HS-27A (cell line): ENCODE results near the gene WNT9A.

Experiments
- DNase-seq: peaks from one replicate; pipeline ENCODE4 v3.0.0-alpha.2; 2012; ENCODE audit warnings: low read depth, missing footprints

WNT9A gene

DNA sequence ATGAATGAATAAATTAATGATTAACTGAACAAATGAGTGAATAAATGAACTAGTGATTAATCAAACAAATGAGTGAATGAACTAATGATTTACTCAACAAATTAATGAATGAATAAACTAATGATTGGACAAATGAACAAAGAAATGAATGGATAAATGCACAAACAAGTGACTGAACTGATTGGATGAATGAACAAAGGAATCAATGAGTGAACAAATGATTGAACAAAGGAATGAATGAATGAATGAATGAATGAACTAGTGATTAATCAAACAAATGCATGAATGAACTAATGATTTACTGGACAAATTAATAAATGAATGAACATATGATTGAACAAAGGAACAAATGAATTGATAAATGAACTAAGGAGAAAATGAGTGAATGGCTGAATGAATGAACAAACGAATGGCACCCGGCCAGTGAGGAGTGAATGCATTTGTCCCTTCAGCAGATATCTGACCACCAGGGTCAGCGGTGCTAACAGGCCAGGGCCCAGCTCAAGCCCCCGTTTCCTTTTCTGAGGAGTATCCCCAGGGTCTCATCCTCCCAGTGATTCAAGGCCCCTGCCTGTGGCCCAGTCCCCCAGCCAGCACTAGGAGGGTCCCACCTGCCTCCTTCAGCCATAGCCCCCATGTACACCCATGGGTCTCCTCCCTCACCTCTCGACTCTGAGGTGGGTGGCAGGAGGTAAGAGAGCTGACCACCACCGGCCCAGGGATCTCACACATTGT lies 49.9 kb downstream of the WNT9A start:
- no peak for DNase-seq

DNA sequence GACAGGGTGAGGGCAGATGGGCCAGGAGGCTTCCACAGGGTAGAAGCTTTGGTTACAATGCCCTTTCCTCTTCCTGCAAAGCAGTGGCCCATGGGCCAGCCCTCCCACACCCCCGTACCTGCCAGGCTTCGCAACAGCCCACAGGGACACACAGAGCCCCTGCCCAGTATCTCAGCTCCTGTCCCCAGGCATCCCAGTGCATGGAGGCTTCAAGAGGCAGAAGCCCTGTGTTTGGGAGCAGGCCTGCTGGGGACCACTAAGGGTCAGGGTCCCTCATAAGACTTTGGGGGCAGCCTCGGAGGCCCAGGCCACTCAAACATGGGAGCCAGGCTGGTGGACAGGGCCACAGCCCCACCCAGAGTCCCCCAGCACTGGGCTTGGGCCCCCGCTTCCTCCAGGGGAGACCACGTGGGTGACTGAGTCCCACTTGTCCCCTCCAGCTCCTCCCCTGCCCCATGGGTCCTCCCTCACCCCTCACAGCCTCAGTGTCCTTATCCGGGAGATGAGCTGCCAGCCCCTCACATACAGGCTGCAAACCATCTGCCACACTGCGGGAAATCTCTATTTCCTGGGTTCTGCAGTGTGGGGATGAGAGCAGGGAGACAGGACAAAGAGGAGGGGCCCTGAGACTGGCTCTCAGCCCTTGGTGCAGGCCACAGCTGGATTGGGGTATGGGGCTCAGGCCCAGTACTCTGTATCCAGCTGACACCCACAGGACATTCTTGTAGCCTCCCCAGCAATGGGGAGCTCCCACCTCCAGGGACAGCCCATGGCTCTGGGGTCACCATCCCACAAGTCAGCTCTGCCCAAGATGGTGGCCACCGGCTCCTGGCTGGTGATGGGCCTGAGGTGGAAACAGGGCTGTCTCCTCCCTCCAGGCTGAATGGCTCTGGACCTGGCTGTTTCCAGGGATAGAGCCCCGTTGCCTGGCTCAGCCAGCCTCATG lies 50.7 kb downstream of the WNT9A start:
- no peak for DNase-seq

- DNase-seq = no peak
These were observed 51.7 kb downstream of the WNT9A start for GRCh38 chr1:227895828-227896685.

- DNase-seq = no peak
These were observed 52.8 kb downstream of the WNT9A start for GRCh38 chr1:227894831-227895451.

DNA sequence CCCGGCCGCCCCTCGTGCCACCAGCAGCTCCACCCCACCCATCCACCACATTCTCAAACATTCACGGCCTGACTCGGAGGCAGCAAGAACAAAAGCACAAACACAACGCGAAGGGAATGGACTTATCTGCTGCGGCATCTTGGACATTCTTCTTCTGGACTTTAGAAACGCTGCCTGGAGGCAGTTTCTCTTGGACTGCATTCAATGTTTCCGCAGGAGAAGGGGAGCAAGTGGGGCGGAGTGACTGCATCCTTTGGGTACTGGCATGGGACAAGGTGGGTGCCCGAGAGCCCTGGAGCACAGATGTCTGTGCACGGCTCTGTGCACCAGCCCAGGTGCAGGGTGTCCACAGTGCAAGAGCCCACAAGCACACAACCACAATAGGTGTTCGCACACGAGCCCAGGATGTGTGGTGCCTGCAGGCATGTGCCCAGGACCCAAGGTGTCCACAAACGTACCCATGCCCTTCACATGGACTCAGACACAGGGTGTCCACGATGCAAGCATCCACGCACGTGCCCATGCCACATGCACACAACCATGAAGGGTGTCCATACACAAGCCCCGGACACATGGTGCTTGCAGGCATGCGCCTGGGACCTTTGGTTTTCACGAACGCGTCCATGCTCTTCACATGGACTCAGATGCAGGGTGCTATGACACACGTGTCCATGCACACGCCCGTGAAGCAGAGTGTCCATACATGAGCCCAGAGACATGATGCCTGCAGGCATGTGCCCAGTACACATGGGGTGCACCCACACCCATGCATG lies 53.6 kb downstream of the WNT9A start:
- no peak for DNase-seq

DNA sequence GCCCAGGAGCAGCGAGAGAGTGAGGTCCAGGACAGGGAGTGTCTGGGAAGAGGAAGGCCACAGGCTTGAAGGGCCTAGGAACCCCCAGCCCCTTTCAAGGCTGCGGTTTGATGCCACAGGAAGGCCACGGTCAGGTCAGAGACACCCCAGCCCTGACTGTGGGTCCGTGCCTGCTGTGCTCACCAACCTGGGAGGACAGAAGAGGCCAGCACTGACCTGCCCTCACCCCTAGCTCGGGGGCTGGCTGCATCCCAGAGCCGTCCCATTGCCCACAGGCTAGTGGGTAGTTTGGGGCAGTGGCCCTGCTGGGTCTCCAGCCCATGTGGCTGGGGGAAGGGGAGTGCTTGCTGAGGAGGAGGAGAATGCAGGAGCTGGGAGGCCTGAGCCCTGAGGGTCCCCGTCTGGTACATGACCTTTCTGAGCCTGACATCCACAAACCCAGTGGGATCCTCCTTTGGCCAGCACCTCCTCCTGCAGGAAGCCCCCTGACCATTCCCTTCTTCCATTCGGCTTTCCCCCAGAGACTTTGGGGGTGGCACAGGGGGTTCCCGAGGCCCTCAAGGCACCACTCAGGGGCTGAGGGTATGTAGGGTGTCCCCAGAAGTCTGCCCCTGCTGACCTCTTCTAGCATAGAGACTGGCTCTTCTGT lies 54.3 kb downstream of the WNT9A start:
- no peak for DNase-seq

DNA sequence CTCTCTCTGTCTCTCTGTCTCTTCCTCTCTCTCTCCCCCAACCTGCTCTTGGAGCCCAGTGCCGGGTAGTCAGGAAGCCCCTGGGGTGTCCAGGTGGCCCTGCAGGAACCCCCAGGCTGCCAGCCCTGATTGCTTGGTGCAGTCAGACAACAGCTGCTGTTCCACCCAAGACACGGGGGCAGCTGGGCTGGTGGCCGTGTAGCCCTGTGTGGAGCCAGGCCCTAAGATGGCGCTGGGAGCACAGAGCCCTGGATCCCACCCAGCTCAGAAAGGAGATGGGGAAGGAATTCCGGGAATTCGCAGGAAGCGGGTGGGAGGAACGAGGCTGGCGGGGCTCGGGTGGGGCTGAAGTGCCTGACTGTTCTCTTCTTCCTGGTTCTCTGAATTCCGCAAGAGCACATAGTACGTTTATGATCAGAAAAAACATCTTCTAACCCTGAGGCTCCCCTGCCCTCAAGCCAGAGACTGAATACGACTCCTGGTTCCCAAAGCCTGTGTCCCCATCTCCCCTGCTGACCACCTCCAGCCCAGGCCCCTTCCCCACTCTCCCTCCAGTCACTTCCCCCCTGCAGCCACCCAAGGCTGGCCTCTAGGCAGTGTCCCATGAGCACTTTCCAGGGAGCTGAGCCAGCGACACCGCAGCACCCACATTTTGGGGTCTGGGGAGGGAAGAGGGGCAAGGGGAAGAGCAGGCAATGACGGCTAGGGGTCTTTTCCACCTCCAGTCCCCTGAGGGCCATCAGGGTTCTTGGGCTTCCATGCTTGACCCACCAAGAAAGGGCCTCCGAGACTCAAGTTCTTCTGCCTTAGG lies 55.0 kb downstream of the WNT9A start:
- no peak for DNase-seq

GRCh38 chr1:227891955-227892488 lies 55.7 kb downstream of the WNT9A start:
- DNase-seq = no peak

DNA sequence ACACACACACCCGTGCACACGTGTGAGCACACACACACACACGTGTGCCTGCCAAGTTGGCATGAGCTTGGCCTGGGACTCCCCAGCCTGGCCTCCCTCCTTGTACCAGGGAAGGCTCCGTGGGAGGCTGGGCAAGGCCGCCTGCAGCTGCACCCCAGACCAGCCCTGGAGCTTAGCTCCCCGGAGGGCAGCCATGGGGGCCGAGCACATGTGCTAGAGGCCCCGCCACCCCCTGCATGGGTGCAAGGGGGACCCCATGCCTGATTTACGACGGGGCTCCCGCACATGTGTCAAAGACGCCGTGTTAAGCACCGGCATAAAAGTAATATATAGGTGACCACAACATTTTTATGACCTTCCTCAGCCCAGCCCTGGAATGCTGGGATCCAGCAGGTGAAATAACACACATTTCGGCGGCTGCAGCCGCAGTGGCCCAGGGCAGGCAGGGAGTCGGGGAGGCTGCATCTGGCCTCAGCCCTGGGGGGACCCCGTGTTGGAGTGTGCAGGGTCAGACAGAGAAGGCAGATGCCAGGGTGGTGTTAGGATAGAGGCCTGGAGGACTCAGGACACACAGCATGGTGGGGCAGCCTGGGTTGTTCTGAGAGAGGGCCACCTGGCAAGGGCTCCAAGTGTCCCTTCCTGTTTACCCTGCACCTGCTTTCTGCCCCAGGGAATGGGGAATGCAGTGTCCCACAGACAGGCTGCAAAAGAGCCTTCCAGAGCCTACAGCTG lies 56.3 kb downstream of the WNT9A start:
- DNase-seq = no peak

DNA sequence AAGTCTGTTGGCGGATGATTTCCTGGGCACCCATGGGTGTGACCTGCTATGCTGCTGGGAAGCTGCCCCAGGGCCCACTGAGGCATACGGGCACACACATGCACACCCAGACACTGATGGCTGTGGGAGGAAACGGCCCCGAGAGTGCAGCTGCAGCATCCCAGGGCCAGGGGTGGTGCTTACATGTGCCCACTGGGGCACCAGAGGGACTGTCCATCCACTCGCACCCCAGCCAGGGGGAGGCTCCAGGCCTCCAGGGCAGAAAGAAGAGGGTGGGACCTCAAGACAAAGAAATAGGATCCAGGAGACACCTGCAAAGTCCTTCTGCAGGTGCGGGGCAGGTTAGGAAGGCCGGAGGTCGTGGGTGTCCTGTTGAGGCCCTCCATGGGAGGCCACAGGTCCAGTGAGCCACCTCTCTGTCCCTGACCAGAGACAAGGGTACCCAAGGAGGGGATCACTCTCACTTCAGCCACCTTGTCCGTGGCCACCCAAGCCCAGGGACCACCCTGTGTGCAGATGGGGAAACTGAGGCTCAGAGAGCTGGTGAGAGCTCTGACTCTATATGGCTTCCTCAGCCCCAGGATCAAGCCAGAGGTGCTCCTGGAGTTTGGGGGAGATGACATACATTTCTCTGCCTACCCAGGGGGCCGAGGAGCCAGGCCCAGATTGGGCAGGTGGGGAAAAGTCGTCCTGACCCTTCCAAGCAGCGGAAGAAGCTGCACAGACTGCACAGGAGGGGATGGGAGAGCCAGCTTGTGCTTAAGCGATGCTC lies 57.1 kb downstream of the WNT9A start:
- DNase-seq = no peak

- no peak for DNase-seq
These were observed 57.8 kb downstream of the WNT9A start for GRCh38 chr1:227889863-227890405.

- DNase-seq = no peak
These were observed 58.5 kb downstream of the WNT9A start for GRCh38 chr1:227889047-227889862.

DNA sequence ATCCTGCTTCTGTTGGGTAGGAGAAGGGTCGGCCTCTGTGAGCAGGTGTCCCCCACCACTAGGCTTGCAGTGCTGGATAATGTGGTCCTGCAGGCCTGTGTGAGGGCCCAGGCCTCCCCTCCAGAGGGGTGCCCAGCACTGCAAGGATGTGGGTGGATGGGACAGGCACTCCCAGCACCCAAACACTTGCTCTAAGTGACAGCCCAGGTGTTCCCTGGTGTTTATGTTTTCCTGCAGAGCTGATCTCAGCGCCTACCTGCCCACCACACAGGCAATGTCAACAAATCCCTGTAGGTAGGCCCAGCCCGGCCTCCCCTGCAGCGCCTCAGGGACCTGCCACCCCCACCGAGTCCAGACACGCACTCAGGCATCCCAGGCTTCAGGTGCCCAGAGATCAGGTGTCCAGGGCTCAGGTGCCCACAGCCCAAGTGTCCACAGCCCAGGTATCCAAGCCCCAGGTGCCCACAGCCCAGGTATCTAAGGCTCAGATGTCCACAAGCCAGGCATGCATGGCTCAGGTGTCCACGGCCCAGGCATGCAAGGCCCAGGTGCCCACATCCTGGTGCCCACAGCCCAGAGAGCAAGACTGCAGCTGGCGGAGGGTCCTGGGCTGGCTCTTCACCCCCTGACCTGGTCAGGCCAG lies 59.2 kb downstream of the WNT9A start:
- no peak for DNase-seq

- DNase-seq = no peak
These were observed 59.9 kb downstream of the WNT9A start for GRCh38 chr1:227887697-227888403.

DNA sequence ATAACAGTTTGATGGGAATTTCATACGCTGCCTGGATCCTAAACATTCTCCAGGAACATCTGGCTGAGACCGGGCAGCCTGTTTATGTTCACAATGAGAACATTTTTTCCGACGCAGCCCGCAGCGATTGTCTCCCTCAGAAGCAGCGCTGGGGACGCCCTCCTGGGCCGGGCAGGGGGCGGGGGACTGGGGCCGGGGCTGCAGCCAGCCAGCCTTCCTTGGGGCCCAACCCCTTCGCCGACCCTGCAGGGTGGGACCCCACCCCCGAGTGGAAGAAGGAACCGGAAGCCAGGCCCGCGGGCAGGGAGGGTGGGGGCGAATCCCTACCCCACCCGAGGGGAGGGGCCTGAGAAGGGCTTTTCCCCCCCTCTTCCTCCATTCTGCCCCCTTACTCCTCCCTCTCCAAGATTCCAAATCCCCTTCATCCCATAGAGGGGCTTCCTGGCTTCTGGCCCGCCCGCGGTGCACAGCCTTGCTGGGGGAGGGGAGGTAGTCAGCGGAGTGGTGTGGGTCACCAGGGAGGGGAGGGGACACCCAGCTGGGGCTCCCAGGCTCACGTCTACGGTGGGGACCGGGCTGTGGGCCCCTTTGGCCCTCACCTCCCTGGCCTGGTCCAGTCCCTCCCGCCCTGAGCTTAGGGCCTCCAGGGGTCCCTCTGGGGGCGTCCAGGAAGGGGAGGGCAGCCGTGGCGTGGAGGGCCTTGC lies 60.6 kb downstream of the WNT9A start:
- DNase-seq = no peak
